ENCODE data around the gene UVRAG. TPM values are rescaled to one million over a fixed set of nuclear protein-coding genes. Genes with fewer than 3 reads are reported as not detected.

UVRAG gene
- total and polyA plus RNA-seq, 2 donors (not counting 1 experiment from before 2014, with no cell fraction given), result 37.7 to 94.1 TPM

DNA sequence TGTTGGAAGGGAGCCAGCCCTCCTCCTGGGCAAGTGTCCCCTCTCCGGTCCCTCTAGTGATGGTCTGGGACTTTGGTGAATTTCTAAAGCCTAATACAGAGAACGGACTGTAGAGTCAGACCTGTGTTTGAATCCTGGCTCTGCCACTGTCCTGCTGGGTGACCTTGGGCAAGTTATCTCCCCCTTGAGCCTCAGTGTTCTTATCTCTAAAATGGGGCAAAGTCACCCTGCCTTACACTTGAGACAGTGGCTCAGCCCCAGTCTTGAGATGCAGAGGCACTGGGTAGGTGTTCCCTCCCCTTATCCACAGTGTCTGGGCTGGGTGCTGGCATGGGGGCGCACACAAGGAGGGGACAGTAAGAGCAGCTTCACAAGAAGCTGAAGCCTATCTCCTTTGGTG is 25.5 kb upstream of the UVRAG start:
- H3K27ac Mint-ChIP-seq, result no peak overlapping the region
- H3K4me3 ChIP-seq (ENCODE audit: control extremely low read depth in 1 of 5, extremely low read depth in 1 of 5, insufficient read depth in 1 of 5, low read depth in 2 of 5, low read length in 4 of 5), result no peak overlapping the region
- H3K4me2 ChIP-seq (replicated peaks; ENCODE audit: low read depth, low read length, poor library complexity, severe bottlenecking), result no peak overlapping the region
- H3K4me1 ChIP-seq (ENCODE audit: control insufficient read depth in 2 of 2, insufficient read depth in 2 of 2, low read length in 2 of 2), result no peaks in the 10 kb centered on the region
- H3K36me3 ChIP-seq (replicated peaks in 1 of 2; ENCODE audit: control extremely low read depth in 1 of 2, control insufficient read depth in 1 of 2, extremely low read depth in 1 of 2, insufficient read depth in 2 of 2, low read length in 1 of 2), result peaks cover 0 to 15% of the 10 kb centered on the region in 2 experiments
- ATAC-seq (ENCODE audit: low read depth), result no peak
- H3K27ac ChIP-seq (ENCODE audit: low read length in 2 of 2), result no peak overlapping the region
- intact Hi-C loops (cut with micrococcal nuclease), result no loop called here
- CTCF ChIA-PET, result interaction anchor here (1.0 to 1.6 kb wide), 5 partner anchors 13 to 84 kb away, joined by 3 to 4 read pairs (median 3); no protein-coding TSS in a partner anchor
- TF ChIP-seq CTCF (IDR thresholded peaks at IDR 0.05), result no peak
- no peak for TF ChIP-seq EZH2 (IDR thresholded peaks at IDR 0.05; ENCODE audit: borderline replicate concordance, insufficient read depth, low read depth, low read length, poor library complexity, severe bottlenecking)
- H3K27me3 ChIP-seq (replicated peaks in 1 of 4; ENCODE audit: control extremely low read depth in 1 of 4, control insufficient read depth in 3 of 4, insufficient read depth in 4 of 4, low read length in 3 of 4), result no peaks in the 10 kb centered on the region
- H3K27me3 Mint-ChIP-seq, result no peaks in the 10 kb centered on the region
- H4K20me1 ChIP-seq (ENCODE audit: control insufficient read depth, insufficient read depth, low read length, poor library complexity, severe bottlenecking), result no peaks in the 10 kb centered on the region
- H3K79me2 ChIP-seq (ENCODE audit: control insufficient read depth, insufficient read depth, low read length), result no peaks in the 10 kb centered on the region
- no peaks in the 10 kb centered on the region for H3K4me1 Mint-ChIP-seq
- no peaks in the 10 kb centered on the region for H3K9me3 Mint-ChIP-seq (ENCODE audit: insufficient read depth)
- 100% methylated on average over 3 of the region's 3 CpGs for WGBS (ENCODE audit: insufficient coverage)
- H2AFZ ChIP-seq (ENCODE audit: insufficient read depth, low read depth, low read length, poor library complexity, severe bottlenecking), result no peak overlapping the region
- POLR2A ChIA-PET, result no interaction called here
- H3K4me3 Mint-ChIP-seq, result no peak overlapping the region
- no peak overlapping the region for H3K9ac ChIP-seq (ENCODE audit: low read length)
- no peaks in the 10 kb centered on the region for H3K9me3 ChIP-seq (ENCODE audit: control extremely low read depth in 1 of 3, control insufficient read depth in 2 of 3, insufficient read depth in 1 of 3, low read length in 2 of 3)
- no peak for DNase-seq

GRCh38 chr11:75790986-75791385 is 24.0 kb upstream of the UVRAG start:
- ChIA-PET POLR2A (no interaction called here), CTCF (interaction anchor here (0.8 to 4.1 kb wide), 2 partner anchors 12 to 416 kb away, joined by 4 to 22 read pairs; no protein-coding TSS in a partner anchor)
- Histone ChIP-seq H3K79me2 (ENCODE audit: control insufficient read depth, insufficient read depth, low read length) (no peaks in the 10 kb centered on the region), H4K20me1 (ENCODE audit: control insufficient read depth, insufficient read depth, low read length, poor library complexity, severe bottlenecking) (no peaks in the 10 kb centered on the region), H3K4me3 (ENCODE audit: control extremely low read depth in 1 of 5, extremely low read depth in 1 of 5, insufficient read depth in 1 of 5, low read depth in 2 of 5, low read length in 4 of 5) (no peak overlapping the region), H3K27me3 (replicated peaks in 1 of 4; ENCODE audit: control extremely low read depth in 1 of 4, control insufficient read depth in 3 of 4, insufficient read depth in 4 of 4, low read length in 3 of 4) (no peaks in the 10 kb centered on the region), H3K36me3 (replicated peaks in 1 of 2; ENCODE audit: control extremely low read depth in 1 of 2, control insufficient read depth in 1 of 2, extremely low read depth in 1 of 2, insufficient read depth in 2 of 2, low read length in 1 of 2) (peaks cover 0 to 8% of the 10 kb centered on the region in 2 experiments), H3K27ac (ENCODE audit: low read length in 2 of 2) (no peak overlapping the region), H2AFZ (ENCODE audit: insufficient read depth, low read depth, low read length, poor library complexity, severe bottlenecking) (no peak overlapping the region), H3K9ac (ENCODE audit: low read length) (no peak overlapping the region), H3K9me3 (ENCODE audit: control extremely low read depth in 1 of 3, control insufficient read depth in 2 of 3, insufficient read depth in 1 of 3, low read length in 2 of 3) (no peaks in the 10 kb centered on the region), H3K4me1 (ENCODE audit: control insufficient read depth in 2 of 2, insufficient read depth in 2 of 2, low read length in 2 of 2) (no peaks in the 10 kb centered on the region), H3K4me2 (replicated peaks; ENCODE audit: low read depth, low read length, poor library complexity, severe bottlenecking) (no peak overlapping the region)
- no peak for DNase-seq
- no peak for ATAC-seq (ENCODE audit: low read depth)
- intact Hi-C loops (cut with micrococcal nuclease), result no loop called here
- no peaks in the 10 kb centered on the region for H3K9me3 Mint-ChIP-seq (ENCODE audit: insufficient read depth)
- H3K27me3 Mint-ChIP-seq, result no peaks in the 10 kb centered on the region
- WGBS (ENCODE audit: insufficient coverage), result 100% methylated on average over 1 of the region's 2 CpGs
- H3K4me1 Mint-ChIP-seq, result peaks cover 2% of the 10 kb centered on the region
- TF ChIP-seq EZH2 (IDR thresholded peaks at IDR 0.05; ENCODE audit: borderline replicate concordance, insufficient read depth, low read depth, low read length, poor library complexity, severe bottlenecking) (no peak), CTCF (IDR thresholded peaks at IDR 0.05) (no peak)
- H3K27ac Mint-ChIP-seq, result no peak overlapping the region
- H3K4me3 Mint-ChIP-seq, result no peak overlapping the region
